HG03565 (cell line): ENCODE results near the gene CDC25C.

ENCODE experiments used
- ATAC-seq: cut with Tn5 transposase; IDR thresholded peaks from one replicate; pipeline ENCODE4 v1.9.1; 2021; ENCODE audit warnings: mild to moderate bottlenecking, moderate library complexity; ENCODE audit not compliant: unreplicated experiment

Gene CDC25C

GRCh38 chr5:138240650-138241385 lies 90.8 kb downstream of the CDC25C start:
- no peak for ATAC-seq

- no peak for ATAC-seq
These were observed 93.6 kb downstream of the CDC25C start for GRCh38 chr5:138238034-138238433.
